Measurements from ENCODE around the gene MYEOV.

Gene MYEOV

GRCh38 chr11:69311767-69312385, 17.9 kb downstream of the MYEOV start:
- no peak for DNase-seq (ENCODE audit: low spot score)
- in situ Hi-C loops (cut with MboI; ENCODE audit: low pct_unique_long_range_greater_than_20kb, low sequenced_read_pairs, unreplicated experiment): no loop called here
- TF ChIP-seq CTCF (IDR thresholded peaks at IDR 0.05; ENCODE audit: extremely low read depth, insufficient read depth, missing control alignments): no peak

DNA sequence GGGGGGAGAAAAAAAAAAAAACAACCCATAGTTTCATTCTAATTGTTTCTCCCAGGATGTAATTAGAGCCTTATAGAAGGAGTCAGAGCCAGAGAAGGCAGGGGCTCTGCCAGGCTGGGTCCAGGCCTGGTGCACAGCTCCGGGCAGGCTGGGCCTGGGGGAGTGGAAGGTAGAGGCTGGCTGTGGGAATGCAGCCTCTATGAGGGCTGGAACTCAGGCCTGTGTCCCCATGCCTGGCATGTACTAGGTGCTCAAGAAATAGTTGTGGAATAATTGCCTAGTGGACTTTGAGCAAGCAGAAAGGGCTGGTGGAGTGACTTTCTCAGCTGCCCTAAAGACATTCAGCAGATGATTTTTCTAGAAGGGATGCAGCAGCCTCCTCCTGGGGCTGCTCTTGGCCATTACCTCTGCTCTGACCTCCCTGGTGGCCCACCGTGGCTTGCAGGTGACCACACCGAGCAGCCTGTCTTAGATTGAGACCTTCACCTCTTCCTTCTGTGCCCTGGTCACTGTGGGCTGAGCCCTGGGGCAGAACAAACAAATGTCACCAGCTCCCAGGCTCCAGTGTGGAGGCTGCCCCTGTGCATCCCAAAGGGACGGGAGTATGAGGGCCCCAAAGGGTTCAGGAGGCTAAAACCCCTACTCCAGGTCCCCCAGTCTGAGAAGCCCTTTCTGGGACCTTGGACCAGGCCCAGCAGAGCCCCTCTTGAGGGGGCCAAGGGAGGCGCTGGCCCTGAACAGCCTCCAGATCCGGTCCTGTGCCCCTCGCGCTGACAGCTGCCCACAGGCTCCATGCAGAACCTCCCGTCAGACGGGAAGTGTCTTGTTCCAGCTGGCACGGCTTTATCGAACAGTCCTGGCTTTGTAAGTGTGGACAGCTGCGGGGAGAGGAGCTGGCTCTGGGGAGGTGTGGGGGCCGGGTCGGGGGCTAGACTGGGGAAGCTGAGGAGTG, 18.8 kb downstream of the MYEOV start:
- no peak for DNase-seq (ENCODE audit: low spot score)
- in situ Hi-C loops (cut with MboI; ENCODE audit: low pct_unique_long_range_greater_than_20kb, low sequenced_read_pairs, unreplicated experiment): no loop called here
- no peak for TF ChIP-seq CTCF (IDR thresholded peaks at IDR 0.05; ENCODE audit: extremely low read depth, insufficient read depth, missing control alignments)

DNA sequence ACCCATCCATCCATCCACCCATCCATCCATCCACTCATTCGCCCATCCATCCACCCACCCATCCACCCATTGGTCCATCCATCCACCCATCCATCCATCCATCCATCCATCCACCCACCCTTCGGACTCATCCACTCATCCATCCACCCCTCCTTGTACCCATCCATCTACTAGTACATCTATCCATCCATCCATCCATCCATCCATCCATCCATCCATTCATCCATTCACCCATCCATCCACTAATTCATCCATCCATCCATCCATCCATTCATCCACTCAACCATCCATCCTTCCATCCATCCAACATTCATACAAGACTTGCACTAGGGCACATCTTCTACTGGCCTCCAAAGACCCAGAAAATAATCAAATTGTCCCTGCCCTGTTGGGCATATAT, 20.0 kb downstream of the MYEOV start:
- DNase-seq (ENCODE audit: low spot score): no peak
- in situ Hi-C loops (cut with MboI; ENCODE audit: low pct_unique_long_range_greater_than_20kb, low sequenced_read_pairs, unreplicated experiment): no loop called here
- no peak for TF ChIP-seq CTCF (IDR thresholded peaks at IDR 0.05; ENCODE audit: extremely low read depth, insufficient read depth, missing control alignments)

GRCh38 chr11:69314555-69314954, 20.6 kb downstream of the MYEOV start:
- DNase-seq (ENCODE audit: low spot score): no peak
- in situ Hi-C loops (cut with MboI; ENCODE audit: low pct_unique_long_range_greater_than_20kb, low sequenced_read_pairs, unreplicated experiment): no loop called here

DNA sequence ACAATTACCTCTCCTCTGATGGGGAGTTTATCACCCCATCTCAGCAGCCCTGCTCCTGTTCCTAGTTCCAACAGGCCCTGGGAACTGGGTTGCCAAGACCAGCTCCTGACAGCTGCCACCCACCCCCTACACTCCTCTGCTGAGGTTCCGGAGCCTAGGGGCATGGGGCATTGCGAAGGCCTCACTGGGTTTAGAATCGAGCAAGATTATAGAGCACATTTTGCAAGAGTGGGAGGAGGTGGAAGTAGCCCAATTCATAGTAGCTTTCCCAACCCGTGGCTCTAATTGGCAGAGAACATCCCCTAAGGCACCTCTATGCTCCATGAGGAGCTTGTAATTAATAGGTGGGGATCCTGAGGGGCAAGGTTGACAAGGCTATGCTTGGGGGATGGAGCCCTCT, 23.0 kb downstream of the MYEOV start:
- DNase-seq (ENCODE audit: low spot score): no peak
- in situ Hi-C loops (cut with MboI; ENCODE audit: low pct_unique_long_range_greater_than_20kb, low sequenced_read_pairs, unreplicated experiment): no loop called here
- TF ChIP-seq CTCF (IDR thresholded peaks at IDR 0.05; ENCODE audit: extremely low read depth, insufficient read depth, missing control alignments): no peak

More at GRCh38 chr11:69314555-69314954, 20.6 kb downstream of the MYEOV start:
- TF ChIP-seq CTCF (IDR thresholded peaks at IDR 0.05; ENCODE audit: extremely low read depth, insufficient read depth, missing control alignments): no peak

DNA sequence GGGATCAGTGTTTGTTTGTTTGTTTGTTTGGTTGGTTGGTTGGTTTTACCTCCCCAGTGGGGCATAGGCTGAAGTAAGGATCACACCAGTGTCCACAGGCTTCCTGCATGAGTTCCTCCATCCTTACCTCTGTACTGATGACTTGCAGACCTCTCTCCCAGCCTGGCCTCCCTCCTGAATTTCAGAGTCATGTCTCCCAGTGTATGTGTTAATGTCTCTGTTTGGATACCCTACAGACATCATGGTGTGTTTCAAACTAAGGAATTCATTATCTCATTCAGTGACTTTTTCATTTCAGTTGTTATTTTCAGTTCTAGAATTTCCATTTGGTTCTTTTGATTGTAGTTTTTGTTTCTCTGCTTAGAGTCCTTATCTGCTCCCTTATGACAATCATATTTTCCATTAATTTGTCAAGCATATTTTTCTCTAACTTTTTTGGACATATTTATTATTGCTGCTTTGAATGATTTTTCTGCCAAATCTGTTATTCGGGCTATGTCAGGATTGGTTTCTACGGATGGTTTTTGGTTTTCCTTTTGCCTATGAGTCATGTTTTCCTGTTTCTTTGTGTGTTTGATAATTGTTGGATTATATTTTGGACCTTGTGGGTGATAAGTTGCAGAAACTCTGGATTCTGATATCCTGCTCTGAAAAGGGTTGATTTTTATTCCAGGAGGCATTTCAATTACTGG, 23.6 kb downstream of the MYEOV start:
- no peak for DNase-seq (ENCODE audit: low spot score)
- in situ Hi-C loops (cut with MboI; ENCODE audit: low pct_unique_long_range_greater_than_20kb, low sequenced_read_pairs, unreplicated experiment): no loop called here
- no peak for TF ChIP-seq CTCF (IDR thresholded peaks at IDR 0.05; ENCODE audit: extremely low read depth, insufficient read depth, missing control alignments)

Data from GM13977 (cell line).